ENCODE data around the gene GNG7. TPM values are rescaled to one million over a fixed set of nuclear protein-coding genes. Genes with fewer than 3 reads are reported as not detected.
"Not testable (repeated sequence)": the region's sequence is repeated elsewhere in the genome, so short reads cannot be mapped to it uniquely, and the experiment has no call there.

GNG7 gene
- total and polyA plus RNA-seq, 10 of the 15 experiments (the other 5 are each of a cell fraction or from before 2014, with no cell fraction given) = 1.9 to 13.6 (median 6.5) TPM

GRCh38 chr19:2609389-2610116 is 92.9 kb downstream of the GNG7 start (continued):
- TF ChIP-seq TAF1 (IDR thresholded peaks at IDR 0.05; ENCODE audit: borderline replicate concordance, low read depth, low read length) (no peak), NKRF (conservative IDR thresholded peaks at IDR 0.05) (no peak), MTA2 (IDR thresholded peaks at IDR 0.05; ENCODE audit: low read depth) (no peak), YY1 (IDR thresholded peaks at IDR 0.05; ENCODE audit: low read depth, low read length) (no peak), ZSCAN29 (IDR thresholded peaks at IDR 0.05) (no peak), BCL3 (IDR thresholded peaks at IDR 0.05; ENCODE audit: borderline replicate concordance, insufficient read depth, low read depth, low read length, poor library complexity, severe bottlenecking) (peak; percentile 35), HDGF (IDR thresholded peaks at IDR 0.05) (no peak)

- H2AFZ ChIP-seq (ENCODE audit: control insufficient read depth, low read depth, low read length); in situ Hi-C loops (cut with MboI); DNase-seq (ENCODE audit: low read depth, low spot score); H3K9me3 ChIP-seq (replicated peaks; ENCODE audit: control insufficient read depth, insufficient read depth, low read length); BruUV-seq (replicated peaks); H3K27me3 ChIP-seq (replicated peaks in 1 of 2; ENCODE audit: control insufficient read depth in 2 of 2, insufficient read depth in 2 of 2, low read length in 1 of 2); ATAC-seq; H4K20me1 ChIP-seq (ENCODE audit: control insufficient read depth, insufficient read depth); intact Hi-C loops (cut with micrococcal nuclease; ENCODE audit: unreplicated experiment); FAIRE-seq; H3K36me3 ChIP-seq (ENCODE audit: control insufficient read depth in 2 of 2, insufficient read depth in 2 of 2, low read length in 1 of 2): not testable (repeated sequence)
- POLR2A ChIA-PET = interaction anchor here (1.2 to 8.9 kb wide), 12 partner anchors 9 to 440 kb away, joined by 3 to 166 read pairs (median 8); partner anchors contain the start of gene GADD45B
- Histone ChIP-seq H3K27ac (ENCODE audit: control insufficient read depth, insufficient read depth) (peak overlapping the region; percentile 96), H3K4me3 (peak overlapping the region; percentile 67), H3K4me2 (ENCODE audit: control insufficient read depth, insufficient read depth) (peak overlapping the region; percentile 99), H3K79me2 (ENCODE audit: control insufficient read depth, insufficient read depth, low read length) (peaks cover 27% of the 10 kb centered on the region), H3K4me1 (ENCODE audit: control insufficient read depth, insufficient read depth, low read length) (peaks cover 44% of the 10 kb centered on the region), H3K9ac (ENCODE audit: control insufficient read depth, insufficient read depth, low read length) (peak overlapping the region; percentile 71)
- CTCF ChIA-PET = interaction anchor here (0.8 to 21.7 kb wide), 13 partner anchors 11 to 351 kb away, joined by 3 to 318 read pairs (median 49); partner anchors contain the start of gene GADD45B
- TF ChIP-seq ZNF217 (IDR thresholded peaks at IDR 0.05) = peak; percentile 18; the same call in 1 of the 2 replicates
- TF ChIP-seq HDGF (IDR thresholded peaks at IDR 0.05) = 0 out of 2 replicates have a peak, but pooled peaks have one; percentile 18
- TF ChIP-seq SMAD1 (IDR thresholded peaks at IDR 0.05; ENCODE audit: low read depth, partially characterized antibody) = peak; percentile 36
- 0 out of 2 replicates have a peak, but pooled peaks have one; percentile 68 for TF ChIP-seq ZBTB4 (CRISPR knock-in tag; IDR thresholded peaks at IDR 0.05)
- TF ChIP-seq SMAD5 (IDR thresholded peaks at IDR 0.05; ENCODE audit: low read depth) = peak; percentile 69
- TF ChIP-seq POLR2AphosphoS5 (IDR thresholded peaks at IDR 0.05; ENCODE audit: low read length) = peak; percentile 17
- RAD21 ChIA-PET (ENCODE audit: unreplicated experiment) = interaction anchor here (0.8 to 6.3 kb wide), 16 partner anchors 10 to 440 kb away, joined by 3 to 221 read pairs (median 12); partner anchors contain the start of genes GADD45B and LMNB2
- SMC1A ChIA-PET (ENCODE audit: uncharacterized antibody, unreplicated experiment) = interaction anchor here (1.0 to 10.3 kb wide), 11 partner anchors 12 to 440 kb away, joined by 3 to 143 read pairs (median 18); partner anchors contain the start of gene GADD45B
- WGBS (ENCODE audit: insufficient coverage, insufficient replicate concordance, low lambda C conversion rate, missing lambda C conversion rate) = 52% methylated on average over 7 of the region's 7 CpGs
Observed at GRCh38 chr19:2609034-2609388, 93.5 kb downstream of the GNG7 start.

Data from GM12878 (cell line).